ENCODE data around the gene MCHR1. TPM values are rescaled to one million over a fixed set of nuclear protein-coding genes. Genes with fewer than 3 reads are reported as not detected.

Gene MCHR1
- total and polyA plus RNA-seq, 9 of the 15 experiments (the other 6 are each of a cell fraction or from before 2014, with no cell fraction given), result 0.03 to 0.50 TPM; not detected in 7

- TF ChIP-seq MGA (IDR thresholded peaks at IDR 0.05) (peak; percentile 94), CCAR2 (IDR thresholded peaks at IDR 0.05; ENCODE audit: low read depth, low read length) (no peak), ZNF197 (CRISPR knock-in tag; IDR thresholded peaks at IDR 0.05; ENCODE audit: low read depth) (no peak), DPF2 (IDR thresholded peaks at IDR 0.05) (peak; percentile 78), VEZF1 (CRISPR knock-in tag; IDR thresholded peaks at IDR 0.05) (peak; percentile 60; the same call in 1 of the 2 replicates), CHAMP1 (IDR thresholded peaks at IDR 0.05) (no peak), ETS2 (tag; IDR thresholded peaks at IDR 0.05; ENCODE audit: borderline replicate concordance, poor library complexity, severe bottlenecking) (no peak), MAFK (IDR thresholded peaks at IDR 0.05; ENCODE audit: low read length) (peak; percentile 47), MTA1 (IDR thresholded peaks at IDR 0.05; ENCODE audit: borderline replicate concordance) (no peak), KAT2B (IDR thresholded peaks at IDR 0.05; ENCODE audit: low read depth, low read length) (no peak), SMARCE1 (IDR thresholded peaks at IDR 0.05) (peak; percentile 65), ARNT (IDR thresholded peaks at IDR 0.05) (no peak)
Observed at GRCh38 chr22:40651563-40652501, 27.5 kb upstream of the MCHR1 start (continued).

Data from K562 (cell line).